Heart left ventricle (tissue), 16 donors: ENCODE results near the gene BCL2L1. TPM values are rescaled to one million over a fixed set of nuclear protein-coding genes. Genes with fewer than 3 reads are reported as not detected.

Experiments
- ATAC-seq, 4 donors: fragments of 200-7000 bp; cut with Tn5 transposase; one replicate each; pipeline ENCODE4 v1.9.1; 2020 to 2022; ENCODE audit warnings: moderate library complexity in 4 of 4, mild to moderate bottlenecking in 3 of 4, moderate number of reproducible peaks in 1 of 4
- DNase-seq, 5 donors: peaks; one replicate each; pipeline ENCODE4 v3.0.0-alpha.2; 2020
- H3K27ac ChIP-seq, 12 donors: fragments of 200-600 bp; sonication (generic) in 4 of 12; one replicate each; pipeline versions ENCODE4 v1.5.0 to v1.8.0; 2016 to 2022; ENCODE audit warnings: mild to moderate bottlenecking in 2 of 12
- H3K27me3 ChIP-seq, 9 donors: fragments of 200-600 bp; sonication (generic) in 2 of 9; one replicate each; pipeline versions ENCODE4 v1.5.1 to v1.8.0; 2016 to 2022; ENCODE audit warnings: mild to moderate bottlenecking in 3 of 9
- H3K36me3 ChIP-seq, 9 donors: fragments of 200-600 bp; sonication (generic) in 2 of 9; one replicate each; pipeline versions ENCODE4 v1.5.0 to v1.8.0; 2018 to 2022; ENCODE audit warnings: mild to moderate bottlenecking in 2 of 9
- H3K4me1 ChIP-seq, 12 donors: fragments of 200-600 bp; sonication (generic) in 4 of 12; one replicate each; pipeline versions ENCODE4 v1.5.0 to v1.8.0; 2016 to 2022; ENCODE audit warnings: mild to moderate bottlenecking in 3 of 12
- H3K4me3 ChIP-seq, 12 donors: fragments of 200-600 bp; sonication (generic) in 4 of 12; one replicate each; pipeline versions ENCODE4 v1.5.0 to v1.8.0; 2017 to 2022; ENCODE audit warnings: mild to moderate bottlenecking in 9 of 12, moderate library complexity in 4 of 12
- H3K9me3 ChIP-seq, 12 donors: fragments of 200-600 bp; sonication (generic) in 4 of 12; one replicate each; pipeline versions ENCODE4 v1.5.0 to v1.8.0; 2016 to 2022; ENCODE audit warnings: mild to moderate bottlenecking in 1 of 12
- POLR2A ChIP-seq, 2 donors: fragments of 450-650 bp; IDR thresholded peaks; one replicate each; pipeline ENCODE4 v1.6.1; 2017; ENCODE audit warnings: antibody characterized with exemption in 2 of 2, mild to moderate bottlenecking in 2 of 2, moderate library complexity in 2 of 2
- WGBS, 4 donors: extraction: QIAGEN DNeasy Blood & Tissue Kit in 2 of 4; methylation state at CpG; one replicate each; pipeline versions ENCODE4 v1.1.5 to v1.1.7; 2013 to 2018; 5-methylcytosine and 5-hydroxymethylcytosine counted together
- intact Hi-C, 10 donors: fragments of 100-400 bp; cut with DNase I; formaldehyde crosslinking; loops; one replicate each; pipeline versions ENCODE4 v1.11.1 to v1.14.2; 2022
- polyA plus RNA-seq, 2 donors: library from polyadenylated mRNA; stranded (reverse); fragments of 200-250 nt; gene quantifications; one replicate each; pipeline ENCODE4 v1.2.3, GENCODE V29; 2013
- total RNA-seq, 9 donors: library from RNA; depleted of rRNA in 2 of 9; stranded (reverse); fragments of >200 nt in 2 of 9; fragmentation: NEBNext Ultra II Directional in 3 of 9; extraction: Animal tissue kit (Norgen Biotek cat#: 25700) in 3 of 9; gene quantifications; one replicate each; pipeline versions ENCODE4 v1.1.0 to v1.2.4, GENCODE V29; 2016 to 2023
- TF ChIP-seq, protein P1 (sequence below), 12 donors: fragments of 200-600 bp; sonication (generic) in 4 of 12; IDR thresholded peaks; one replicate each; pipeline versions ENCODE4 v1.5.0 to v1.8.0; 2018 to 2022; ENCODE audit warnings: antibody characterized with exemption in 12 of 12, mild to moderate bottlenecking in 5 of 12
- donor health status: ischemic (EF 13 %, LVEDD 7.1; RV severe dilation, severe dysfunction).
- donor health status: healthy with polysubstance abuse.
- donor health status: DM: no; HTN: yes; CAD: no.
- donor health status: DM: no; HTN: no; CAD: no.
- donor health status: ischemic (EF 25% LVEDD 6.9; RV normal size, moderate dysfunction).
- donor health status: ischemic (EF 25% LVEDD 5.7; RV mildly dilated, moderate dysfunction).
- donor health status: healthy.
- donor health status: DM: yes; HTN: yes; CAD: no.
- donor health status: ischemic (EF 35%, LVEDD 5.7; RV mildly dilated, moderate dysfunction).
- donor health status: nonischemic (EF 11% LVEDD 7.7; RV severe dilation, severe dysfunction).
- donor health status: DM: yes; HTN: yes; CAD: no.
- donor health status: PGD.
- donor health status: ischemic (EF 29% LVEDD 5.4; RV normal size, mild dysfunction).
- donor health status: nonischemic (EF 23%, LVEDD 6.1; RV moderate dilation, normal function).

Gene BCL2L1
- total and polyA plus RNA-seq, 11 donors: 32.2 to 217 (median 62.6) TPM

DNA sequence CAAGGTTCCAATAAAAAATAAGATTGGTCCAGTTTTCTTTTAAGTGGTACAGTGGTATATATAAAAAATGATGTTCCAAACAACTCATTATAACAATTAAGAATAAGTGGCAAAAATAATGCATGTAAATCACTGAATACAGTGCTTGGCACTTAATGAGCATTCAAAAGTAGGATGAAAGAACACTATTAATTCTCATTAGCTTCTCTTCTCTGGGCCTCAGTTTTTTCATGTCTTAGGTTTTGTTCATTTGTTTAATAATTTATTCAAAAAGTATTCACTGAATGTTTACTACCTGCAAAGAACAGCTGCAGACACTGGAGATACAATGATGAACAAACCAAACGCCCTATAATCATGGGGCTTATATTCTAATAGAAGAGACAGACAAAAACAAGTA, 21.1 kb downstream of the BCL2L1 start:
- no peak overlapping the region for H3K4me3 ChIP-seq
- WGBS, 4 donors: 69 to 81% (median 76%) methylated on average over 1 of the region's 1 CpG
- peaks cover 9 to 95% (median 72%) of the 10 kb centered on the region in 12 donors for H3K4me1 ChIP-seq

DNA sequence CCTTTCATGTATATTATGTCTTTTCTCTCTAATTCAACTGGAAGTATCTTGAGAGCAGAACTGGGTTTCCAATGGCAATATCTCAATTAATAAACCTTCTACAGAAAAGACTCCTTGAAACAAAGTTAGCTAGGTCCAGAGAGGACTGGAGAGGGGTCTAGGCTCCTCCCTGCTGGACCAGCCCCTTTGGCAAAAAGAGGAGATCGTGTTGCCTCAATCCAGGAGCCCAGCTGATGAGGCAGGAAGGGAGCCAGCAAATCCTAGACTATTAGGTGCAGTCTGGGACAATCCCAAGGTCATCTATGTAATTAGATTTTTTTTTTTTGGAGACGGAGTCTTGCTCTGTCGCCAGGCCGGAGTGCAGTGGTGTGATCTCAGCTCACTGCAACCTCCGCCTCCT, 21.9 kb downstream of the BCL2L1 start:
- Histone ChIP-seq H3K27ac (peak overlapping the region in 10 of 12 donors; percentile 68 to 93 (median 80)), H3K4me1 (peaks cover 17 to 95% (median 71%) of the 10 kb centered on the region in 12 donors), H3K9me3 (no peaks in the 10 kb centered on the region), H3K4me3 (no peak overlapping the region), H3K36me3 (peaks cover 0 to 33% (median 7%) of the 10 kb centered on the region in 9 donors), H3K27me3 (no peaks in the 10 kb centered on the region)
- intact Hi-C loops: no loop called here
- DNase-seq (no peak), ATAC-seq (peak in 1 of 4 donors; percentile 16)
- 45 to 67% (median 63%) methylated on average over 5 of the region's 5 CpGs for WGBS, 4 donors
- TF ChIP-seq, protein P1, sequence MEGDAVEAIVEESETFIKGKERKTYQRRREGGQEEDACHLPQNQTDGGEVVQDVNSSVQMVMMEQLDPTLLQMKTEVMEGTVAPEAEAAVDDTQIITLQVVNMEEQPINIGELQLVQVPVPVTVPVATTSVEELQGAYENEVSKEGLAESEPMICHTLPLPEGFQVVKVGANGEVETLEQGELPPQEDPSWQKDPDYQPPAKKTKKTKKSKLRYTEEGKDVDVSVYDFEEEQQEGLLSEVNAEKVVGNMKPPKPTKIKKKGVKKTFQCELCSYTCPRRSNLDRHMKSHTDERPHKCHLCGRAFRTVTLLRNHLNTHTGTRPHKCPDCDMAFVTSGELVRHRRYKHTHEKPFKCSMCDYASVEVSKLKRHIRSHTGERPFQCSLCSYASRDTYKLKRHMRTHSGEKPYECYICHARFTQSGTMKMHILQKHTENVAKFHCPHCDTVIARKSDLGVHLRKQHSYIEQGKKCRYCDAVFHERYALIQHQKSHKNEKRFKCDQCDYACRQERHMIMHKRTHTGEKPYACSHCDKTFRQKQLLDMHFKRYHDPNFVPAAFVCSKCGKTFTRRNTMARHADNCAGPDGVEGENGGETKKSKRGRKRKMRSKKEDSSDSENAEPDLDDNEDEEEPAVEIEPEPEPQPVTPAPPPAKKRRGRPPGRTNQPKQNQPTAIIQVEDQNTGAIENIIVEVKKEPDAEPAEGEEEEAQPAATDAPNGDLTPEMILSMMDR (IDR thresholded peaks at IDR 0.05): no peak
- no peak for TF ChIP-seq POLR2A (IDR thresholded peaks at IDR 0.05)

More for the DNA sequence above, 21.1 kb downstream of the BCL2L1 start:
- Histone ChIP-seq H3K27me3 (no peaks in the 10 kb centered on the region), H3K27ac (peak overlapping the region in 7 of 12 donors; percentile 2 to 91 (median 79)), H3K36me3 (peaks cover 0 to 42% (median 10%) of the 10 kb centered on the region in 9 donors), H3K9me3 (no peaks in the 10 kb centered on the region)
- no peak for TF ChIP-seq POLR2A (IDR thresholded peaks at IDR 0.05)
- TF ChIP-seq, protein P1 (IDR thresholded peaks at IDR 0.05): no peak
- no peak for ATAC-seq
- DNase-seq: no peak
- intact Hi-C loops: no loop called here

DNA sequence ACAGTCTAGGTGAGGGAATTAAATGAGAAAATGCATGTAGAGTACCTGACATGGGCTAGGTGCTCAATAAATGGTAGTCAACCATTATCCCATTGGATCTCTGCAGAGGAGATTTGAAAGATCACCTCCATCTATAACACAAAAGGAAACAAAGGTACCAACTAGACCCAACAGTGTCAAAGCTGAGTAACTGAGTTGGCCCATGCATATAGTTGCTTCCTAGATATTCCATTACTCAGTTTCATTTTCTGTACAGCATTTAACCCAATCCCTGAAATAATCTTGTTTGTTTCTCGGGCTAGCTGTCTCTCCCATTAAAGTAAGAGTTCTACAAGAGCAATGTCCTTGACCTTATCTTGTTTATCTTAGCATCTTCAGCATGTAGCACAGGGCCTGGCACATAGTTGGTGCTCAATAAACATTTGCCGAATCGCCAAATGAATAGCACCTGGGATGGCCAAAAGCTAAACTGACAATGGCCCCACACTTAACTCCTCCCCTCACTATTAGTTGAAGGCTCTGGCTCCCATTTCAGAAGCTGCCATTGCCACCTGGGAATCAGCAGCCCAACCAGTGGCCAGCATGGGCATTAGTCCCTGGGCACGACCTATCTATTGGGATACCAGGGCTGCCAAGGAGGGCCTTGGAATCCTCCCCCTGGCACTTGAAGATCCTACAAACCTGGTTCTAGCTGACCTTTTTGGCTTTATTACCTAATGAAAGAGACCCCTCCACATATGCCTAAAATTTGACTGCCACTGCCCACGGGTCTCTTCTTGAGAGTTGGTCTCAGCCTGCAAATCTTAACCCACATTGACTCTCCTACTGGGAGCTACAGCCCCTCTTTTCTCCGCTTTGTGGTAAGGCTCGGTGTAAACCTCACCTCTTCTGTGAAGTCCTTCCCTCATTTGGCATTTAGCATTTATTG, 22.6 kb downstream of the BCL2L1 start:
- peaks cover 0 to 27% (median 5%) of the 10 kb centered on the region in 9 donors for H3K36me3 ChIP-seq
- H3K4me3 ChIP-seq: no peak overlapping the region
- no peak for DNase-seq
- peaks cover 23 to 95% (median 73%) of the 10 kb centered on the region in 12 donors for H3K4me1 ChIP-seq
- ATAC-seq: no peak
- intact Hi-C loops: no loop called here
- no peak for TF ChIP-seq POLR2A (IDR thresholded peaks at IDR 0.05)
- H3K9me3 ChIP-seq: no peaks in the 10 kb centered on the region
- 88 to 96% (median 94%) methylated on average over 7 of the region's 7 CpGs for WGBS, 4 donors
- H3K27me3 ChIP-seq: no peaks in the 10 kb centered on the region
- peak overlapping the region in 11 of 12 donors; percentile 68 to 93 (median 80) for H3K27ac ChIP-seq

DNA sequence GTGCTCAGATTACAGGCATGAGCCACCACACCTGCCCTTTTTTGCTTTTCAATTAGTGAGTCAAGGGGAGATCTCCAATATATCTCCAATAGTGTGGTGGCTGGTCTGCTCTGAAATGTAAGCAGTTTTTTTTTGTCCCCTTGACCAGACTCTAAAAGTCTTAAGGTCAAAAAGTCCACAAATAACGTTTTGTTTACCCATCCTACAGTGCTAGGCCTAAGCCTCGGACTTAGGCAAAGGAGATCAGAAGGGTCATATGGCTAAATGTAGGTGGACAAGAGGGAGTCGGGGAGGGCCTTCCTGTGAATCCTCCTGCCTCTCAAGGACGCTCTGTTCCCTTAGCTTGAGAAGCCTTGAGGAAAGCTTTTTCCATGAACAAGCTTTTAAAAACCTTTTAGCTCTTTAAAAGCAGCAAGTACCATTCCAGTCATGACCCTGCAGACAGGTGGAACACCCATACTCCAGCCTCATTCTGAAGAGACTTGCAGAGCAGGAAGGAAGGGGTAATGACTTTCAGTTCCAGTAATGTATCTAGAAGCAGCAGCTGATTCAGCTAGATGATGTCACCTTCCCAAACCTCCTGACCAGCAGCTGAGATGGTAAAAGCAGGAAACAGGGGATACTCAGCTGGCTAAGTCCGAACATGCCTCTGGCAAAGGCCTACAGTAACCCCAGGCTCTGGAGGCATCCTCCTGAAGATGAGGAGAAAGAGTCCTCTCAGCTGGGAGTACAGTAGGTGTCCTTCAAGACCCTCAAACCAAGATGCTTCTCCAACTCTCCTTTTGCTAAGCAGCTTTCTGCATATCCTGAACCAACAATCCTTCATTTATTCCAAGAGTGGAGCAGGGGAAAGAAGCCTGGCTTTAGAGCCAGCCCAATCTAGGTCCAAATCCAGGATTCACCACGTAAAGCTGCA, 23.6 kb downstream of the BCL2L1 start:
- Histone ChIP-seq H3K27ac (peak overlapping the region; percentile 24 to 93 (median 80)), H3K27me3 (no peaks in the 10 kb centered on the region), H3K4me3 (peak overlapping the region in 2 of 12 donors; percentile 6 to 12), H3K9me3 (no peaks in the 10 kb centered on the region), H3K36me3 (peaks cover 0 to 17% (median 5%) of the 10 kb centered on the region in 9 donors), H3K4me1 (peaks cover 23 to 95% (median 68%) of the 10 kb centered on the region in 12 donors)
- ATAC-seq (peak; percentile 55 to 94 (median 90)), DNase-seq (peak in 4 of 5 donors; percentile 62 to 75 (median 72))
- intact Hi-C loops: no loop called here
- TF ChIP-seq, protein P1 (IDR thresholded peaks at IDR 0.05): no peak
- TF ChIP-seq POLR2A (IDR thresholded peaks at IDR 0.05): no peak
- 33 to 43% (median 37%) methylated on average over 6 of the region's 6 CpGs for WGBS, 4 donors
